Hepatocyte (in vitro differentiated cells): Measurements from ENCODE around the gene PTPRD.

Source experiments
- CTCF ChIP-seq: fragments of 200-600 bp; sonication (generic); IDR thresholded peaks from 2 replicates; pipeline ENCODE4 v1.5.1; 2016; ENCODE audit warnings: antibody characterized with exemption, mild to moderate bottlenecking; ENCODE audit not compliant: poor library complexity
- EZH2 ChIP-seq: fragments of 200-600 bp; sonication (generic); IDR thresholded peaks from 2 replicates; pipeline ENCODE4 v1.6.1; 2016; ENCODE audit warnings: antibody characterized with exemption, mild to moderate bottlenecking, borderline replicate concordance
- EZH2phosphoT487 ChIP-seq: fragments of 200-600 bp; sonication (generic); IDR thresholded peaks from one replicate; pipeline ENCODE4 v1.6.1; 2018; ENCODE audit warnings: antibody characterized with exemption, mild to moderate bottlenecking, low read depth, moderate library complexity; ENCODE audit not compliant: unreplicated experiment, severe bottlenecking

GRCh38 chr9:8614926-8615440, 1997.8 kb downstream of the PTPRD start:
- TF ChIP-seq EZH2 (no peak), CTCF (no peak), EZH2phosphoT487 (no peak)
